ENCODE measurements around the gene ZCWPW2.
A peak's percentile ranks its signal among the peaks of the same experiment; 100 is the strongest.

The ZCWPW2 gene

DNA sequence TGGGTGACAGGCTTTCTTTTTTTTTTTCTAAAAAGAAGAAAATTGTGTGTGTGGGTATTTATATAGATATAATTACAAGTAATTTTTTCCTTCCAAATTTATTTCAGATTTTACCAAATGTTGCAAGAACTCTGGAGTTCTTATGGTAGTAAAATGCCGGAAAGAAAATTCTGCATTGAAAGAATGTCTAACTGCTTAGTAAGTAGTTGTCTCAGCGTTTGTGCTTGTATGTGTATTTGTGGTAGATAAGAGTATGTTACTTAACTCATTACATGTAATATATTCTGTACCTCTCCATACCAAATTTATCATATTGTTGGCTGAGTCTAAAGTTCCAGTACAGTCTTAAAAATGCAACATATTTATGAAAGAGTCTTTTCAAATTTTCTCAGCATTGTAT is 32.3 kb upstream of the ZCWPW2 start:
- TF ChIP-seq, protein P1, sequence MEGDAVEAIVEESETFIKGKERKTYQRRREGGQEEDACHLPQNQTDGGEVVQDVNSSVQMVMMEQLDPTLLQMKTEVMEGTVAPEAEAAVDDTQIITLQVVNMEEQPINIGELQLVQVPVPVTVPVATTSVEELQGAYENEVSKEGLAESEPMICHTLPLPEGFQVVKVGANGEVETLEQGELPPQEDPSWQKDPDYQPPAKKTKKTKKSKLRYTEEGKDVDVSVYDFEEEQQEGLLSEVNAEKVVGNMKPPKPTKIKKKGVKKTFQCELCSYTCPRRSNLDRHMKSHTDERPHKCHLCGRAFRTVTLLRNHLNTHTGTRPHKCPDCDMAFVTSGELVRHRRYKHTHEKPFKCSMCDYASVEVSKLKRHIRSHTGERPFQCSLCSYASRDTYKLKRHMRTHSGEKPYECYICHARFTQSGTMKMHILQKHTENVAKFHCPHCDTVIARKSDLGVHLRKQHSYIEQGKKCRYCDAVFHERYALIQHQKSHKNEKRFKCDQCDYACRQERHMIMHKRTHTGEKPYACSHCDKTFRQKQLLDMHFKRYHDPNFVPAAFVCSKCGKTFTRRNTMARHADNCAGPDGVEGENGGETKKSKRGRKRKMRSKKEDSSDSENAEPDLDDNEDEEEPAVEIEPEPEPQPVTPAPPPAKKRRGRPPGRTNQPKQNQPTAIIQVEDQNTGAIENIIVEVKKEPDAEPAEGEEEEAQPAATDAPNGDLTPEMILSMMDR (IDR thresholded peaks at IDR 0.05; ENCODE audit: control insufficient read depth, insufficient read depth, low read depth, low read length, missing control alignments) = no peak
- no peak for DNase-seq (ENCODE audit: low read depth)
- H3K4me3 ChIP-seq (ENCODE audit: control insufficient read depth, low read depth, low read length) = no peak overlapping the region

DNA sequence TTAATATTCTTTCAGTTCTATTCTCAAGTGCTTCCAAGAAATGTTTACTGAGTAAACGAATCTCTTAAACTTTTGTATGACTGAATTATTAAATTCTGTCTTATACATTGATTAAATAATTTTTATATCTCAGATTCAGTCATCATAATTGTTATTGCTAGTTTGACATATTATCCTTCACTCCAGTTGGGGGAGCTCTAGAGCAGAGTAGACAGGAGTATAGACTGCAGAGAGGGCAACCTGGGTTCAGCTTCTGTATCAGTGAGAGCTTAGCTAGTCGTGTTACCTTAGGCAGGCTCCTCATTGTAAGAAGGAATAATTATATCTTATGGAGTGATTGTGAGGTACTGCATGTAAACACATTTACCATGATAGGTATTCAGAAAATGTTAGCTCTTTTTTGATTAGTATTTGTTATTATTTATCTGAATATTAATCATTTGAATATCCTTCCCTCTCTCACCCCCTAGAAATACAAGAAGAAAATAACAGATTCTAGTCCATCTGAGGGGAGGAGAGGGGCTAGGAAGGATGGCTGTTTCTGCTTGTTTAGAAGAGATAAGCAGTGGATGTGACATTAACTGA is 31.0 kb upstream of the ZCWPW2 start:
- no peak for DNase-seq (ENCODE audit: low read depth)
- H3K4me3 ChIP-seq (ENCODE audit: control insufficient read depth, low read depth, low read length) = no peak overlapping the region
- TF ChIP-seq, protein P1 (IDR thresholded peaks at IDR 0.05; ENCODE audit: control insufficient read depth, insufficient read depth, low read depth, low read length, missing control alignments) = peak; percentile 52

DNA sequence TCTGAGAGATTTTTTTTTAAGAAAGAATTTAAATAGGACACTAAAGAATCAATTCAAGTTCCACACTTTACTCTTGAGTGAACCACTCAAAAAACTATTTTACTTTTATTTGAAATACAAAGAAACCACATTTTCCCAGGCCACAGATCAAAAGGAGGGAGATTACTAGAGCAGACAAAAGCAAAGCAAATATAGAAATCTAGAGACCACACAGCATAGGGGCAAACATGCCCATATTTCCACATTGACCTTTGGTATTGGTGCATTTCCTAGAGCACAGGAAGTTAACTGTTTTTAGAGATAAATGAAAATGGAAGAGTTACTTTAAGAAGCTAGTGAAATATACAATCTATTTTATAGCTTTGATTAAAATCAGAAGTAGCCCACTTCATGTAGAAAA is 27.5 kb upstream of the ZCWPW2 start:
- no peak for DNase-seq (ENCODE audit: low read depth)
- TF ChIP-seq, protein P1 (IDR thresholded peaks at IDR 0.05; ENCODE audit: control insufficient read depth, insufficient read depth, low read depth, low read length, missing control alignments) = no peak
- no peak overlapping the region for H3K4me3 ChIP-seq (ENCODE audit: control insufficient read depth, low read depth, low read length)

DNA sequence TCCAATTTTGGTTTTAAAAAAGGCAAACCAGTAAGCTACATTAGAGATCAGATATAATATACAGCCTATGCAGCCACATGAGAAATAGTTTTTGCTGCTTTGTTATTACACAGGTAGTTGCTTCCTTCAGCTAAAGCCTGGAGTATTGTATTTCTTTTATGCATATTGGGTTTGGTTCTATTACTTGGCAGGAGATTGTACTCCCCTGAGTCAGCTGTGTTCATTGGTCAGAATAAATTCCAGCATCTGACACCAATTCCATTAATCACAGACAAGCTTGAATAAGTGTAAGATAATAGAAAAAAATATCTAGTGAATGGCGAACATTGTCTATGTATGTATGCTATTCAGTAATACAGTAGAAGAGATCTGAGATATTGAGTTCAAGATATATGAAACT is 26.1 kb upstream of the ZCWPW2 start:
- TF ChIP-seq, protein P1 (IDR thresholded peaks at IDR 0.05; ENCODE audit: control insufficient read depth, insufficient read depth, low read depth, low read length, missing control alignments) = no peak
- DNase-seq (ENCODE audit: low read depth) = no peak

DNA sequence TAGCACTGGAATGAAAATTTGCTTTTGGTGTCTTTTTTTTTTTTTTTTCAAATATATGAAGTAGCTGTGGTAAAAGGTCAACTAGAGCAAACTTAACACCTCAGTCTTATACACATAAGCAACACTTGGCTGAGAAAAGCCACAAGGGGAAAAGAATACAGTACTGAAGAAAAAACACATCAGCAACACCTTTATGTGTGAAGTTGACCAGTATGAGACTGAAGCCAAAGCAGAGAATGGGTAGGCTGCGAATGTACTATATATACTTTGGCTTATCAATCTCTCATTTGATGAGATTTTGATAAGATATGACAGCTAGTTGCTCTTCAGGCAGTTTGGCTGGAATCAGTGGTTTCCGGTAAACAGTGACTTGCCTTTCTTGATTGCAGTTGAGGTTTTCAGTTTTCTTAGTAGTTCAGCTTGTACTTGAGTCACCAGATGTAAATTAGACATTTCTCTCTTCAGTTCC is 22.0 kb upstream of the ZCWPW2 start:
- no peak for DNase-seq (ENCODE audit: low read depth)
- H3K4me3 ChIP-seq (ENCODE audit: control insufficient read depth, low read depth, low read length) = no peak overlapping the region
- TF ChIP-seq, protein P1 (IDR thresholded peaks at IDR 0.05; ENCODE audit: control insufficient read depth, insufficient read depth, low read depth, low read length, missing control alignments) = no peak

More for the DNA sequence above, 26.1 kb upstream of the ZCWPW2 start:
- H3K4me3 ChIP-seq (ENCODE audit: control insufficient read depth, low read depth, low read length) = no peak overlapping the region

DNA sequence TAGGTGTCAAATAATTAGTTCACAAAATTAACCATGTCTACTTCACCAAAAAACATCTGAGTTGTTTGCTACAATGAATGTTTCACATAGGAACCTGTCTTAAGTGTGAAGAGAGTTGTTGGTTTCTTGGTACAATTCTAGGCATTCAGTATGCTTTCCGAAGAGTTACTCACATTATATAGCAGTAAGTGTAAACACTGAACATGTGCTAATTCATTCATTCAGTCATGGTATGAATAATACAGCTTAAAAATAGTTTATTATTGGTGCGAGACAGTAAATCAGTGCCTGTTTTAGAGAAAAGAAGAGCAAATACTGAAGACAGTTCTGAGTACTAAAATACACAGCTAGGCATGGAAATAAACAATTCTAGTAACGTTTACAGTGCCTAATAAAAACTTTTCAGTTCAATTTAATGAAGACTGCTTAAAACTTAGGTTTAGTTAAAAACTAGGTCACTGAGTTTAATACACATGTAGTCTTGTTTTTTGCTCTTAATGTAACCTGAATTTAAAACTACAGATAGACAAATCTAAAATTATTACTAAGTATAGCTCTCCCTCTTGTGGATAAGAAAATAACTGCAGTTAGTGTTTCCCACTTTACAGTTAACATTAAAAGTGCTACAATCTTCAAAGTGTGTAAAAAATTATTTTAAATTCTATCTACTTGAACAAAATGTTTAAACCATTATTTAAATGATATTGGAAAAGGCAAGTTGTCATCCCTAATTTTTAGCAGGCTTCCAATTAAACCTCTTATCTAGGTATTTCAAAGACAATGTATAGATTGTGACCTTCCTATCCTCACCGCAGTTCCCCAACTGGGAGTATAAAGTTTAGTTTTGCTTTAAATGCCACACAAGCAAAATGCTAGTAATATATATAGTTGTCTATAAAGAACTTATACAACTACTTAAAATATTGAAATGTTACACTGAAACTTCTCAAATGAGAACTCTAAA is 20.1 kb upstream of the ZCWPW2 start:
- no peak overlapping the region for H3K4me3 ChIP-seq (ENCODE audit: control insufficient read depth, low read depth, low read length)
- DNase-seq (ENCODE audit: low read depth) = no peak
- TF ChIP-seq, protein P1 (IDR thresholded peaks at IDR 0.05; ENCODE audit: control insufficient read depth, insufficient read depth, low read depth, low read length, missing control alignments) = peak; percentile 37
